ENCODE results near the gene OR5B12.

The OR5B12 gene

GRCh38 chr11:58390551-58391063 is 51.4 kb downstream of the OR5B12 start:
- H3K27ac ChIP-seq: no peak overlapping the region
- CTCF ChIA-PET: no interaction called here

More at GRCh38 chr11:58390551-58391063, 51.4 kb downstream of the OR5B12 start:
- POLR2A ChIA-PET (ENCODE audit: low non-redundant PET): no interaction called here
- no peak for TF ChIP-seq CTCF (conservative IDR thresholded peaks at IDR 0.05; ENCODE audit: low read depth)
- no peak for DNase-seq (ENCODE audit: low spot score)
